ENCODE data around the gene PSMA1. TPM values are rescaled to one million over a fixed set of nuclear protein-coding genes. Genes with fewer than 3 reads are reported as not detected.

PSMA1 gene
- total RNA-seq, 1 experiment from 2014 or later, result 143 TPM

- Histone ChIP-seq H3K4me1 (replicated peaks; ENCODE audit: insufficient read depth) (peaks cover 11% of the 10 kb centered on the region; the same call in 1 of the 2 replicates), H3K9me3 (ENCODE audit: insufficient read depth, low read depth) (no peaks in the 10 kb centered on the region), H3K4me2 (peak overlapping the region; percentile 87), H3K27me3 (ENCODE audit: insufficient read depth, low read depth) (no peaks in the 10 kb centered on the region), H3K79me2 (ENCODE audit: low read depth) (peaks cover 37% of the 10 kb centered on the region), H3F3A (ENCODE audit: insufficient read depth, low read depth) (peaks cover 12% of the 10 kb centered on the region; the same call in 1 of the 2 replicates), H3K36me3 (ENCODE audit: low read depth) (0 out of 2 replicates have a peak, but pooled peaks cover 6% of the 10 kb centered on the region), H3K9me2 (ENCODE audit: insufficient read depth) (no peaks in the 10 kb centered on the region), H3K27ac (no peak overlapping the region), H3K4me3 (peak overlapping the region; percentile 69), H4K20me1 (ENCODE audit: insufficient read depth) (peaks cover 3% of the 10 kb centered on the region; the same call in 1 of the 2 replicates), H2AFZ (no peak overlapping the region)
- DNase-seq, result no peak
- ChIA-PET POLR2A (ENCODE audit: unreplicated experiment) (no interaction called here), CTCF (interaction anchor here (0.7 kb wide), 1 partner anchor 616 kb away, joined by 3 read pairs; no protein-coding TSS in a partner anchor)
- TF ChIP-seq EZH2 (IDR thresholded peaks at IDR 0.05; ENCODE audit: low read depth) (no peak), CTCF (conservative IDR thresholded peaks at IDR 0.05) (no peak)
- intact Hi-C loops (cut with micrococcal nuclease; ENCODE audit: unreplicated experiment), result no loop called here
- no TSS peak for BruUV-seq (replicated peaks)
These were observed 21.0 kb downstream of the PSMA1 start for GRCh38 chr11:14499178-14499559.

GRCh38 chr11:14480716-14481115, 39.5 kb downstream of the PSMA1 start:
- ChIA-PET POLR2A (ENCODE audit: unreplicated experiment) (no interaction called here), CTCF (no interaction called here)
- BruUV-seq (replicated peaks), result no TSS peak
- H3K9me3 ChIP-seq (ENCODE audit: insufficient read depth, low read depth), result no peaks in the 10 kb centered on the region
- no peaks in the 10 kb centered on the region for H3K9me2 ChIP-seq (ENCODE audit: insufficient read depth)
- H4K20me1 ChIP-seq (ENCODE audit: insufficient read depth), result no peaks in the 10 kb centered on the region
- no peak for DNase-seq
- H3K27ac ChIP-seq, result peak overlapping the region; percentile 77
- H3K4me1 ChIP-seq (replicated peaks; ENCODE audit: insufficient read depth), result 0 out of 2 replicates have a peak, but pooled peaks cover 7% of the 10 kb centered on the region
- peaks cover 8% of the 10 kb centered on the region; the same call in 1 of the 2 replicates for H3F3A ChIP-seq (ENCODE audit: insufficient read depth, low read depth)
- intact Hi-C loops (cut with micrococcal nuclease; ENCODE audit: unreplicated experiment), result no loop called here
- no peak overlapping the region for H2AFZ ChIP-seq
- TF ChIP-seq CTCF (conservative IDR thresholded peaks at IDR 0.05) (no peak), EZH2 (IDR thresholded peaks at IDR 0.05; ENCODE audit: low read depth) (no peak)
- H3K27me3 ChIP-seq (ENCODE audit: insufficient read depth, low read depth), result no peaks in the 10 kb centered on the region
- H3K36me3 ChIP-seq (ENCODE audit: low read depth), result peaks cover 36% of the 10 kb centered on the region
- no peak overlapping the region for H3K4me3 ChIP-seq
- H3K79me2 ChIP-seq (ENCODE audit: low read depth), result no peaks in the 10 kb centered on the region
- peak overlapping the region; percentile 16; the same call in 1 of the 2 replicates for H3K4me2 ChIP-seq

- H3K9me3 ChIP-seq (ENCODE audit: insufficient read depth, low read depth), result no peaks in the 10 kb centered on the region
- H3K9me2 ChIP-seq (ENCODE audit: insufficient read depth), result no peaks in the 10 kb centered on the region
- ChIA-PET CTCF (no interaction called here), POLR2A (ENCODE audit: unreplicated experiment) (no interaction called here)
- TF ChIP-seq EZH2 (IDR thresholded peaks at IDR 0.05; ENCODE audit: low read depth) (no peak), CTCF (conservative IDR thresholded peaks at IDR 0.05) (no peak)
- intact Hi-C loops (cut with micrococcal nuclease; ENCODE audit: unreplicated experiment), result no loop called here
- H3K27ac ChIP-seq, result no peak overlapping the region
- H3K4me2 ChIP-seq, result no peak overlapping the region
- no peaks in the 10 kb centered on the region for H3K4me1 ChIP-seq (replicated peaks; ENCODE audit: insufficient read depth)
- no peak overlapping the region for H3K4me3 ChIP-seq
- no peaks in the 10 kb centered on the region for H3K79me2 ChIP-seq (ENCODE audit: low read depth)
- no TSS peak for BruUV-seq (replicated peaks)
- peaks cover 29% of the 10 kb centered on the region; the same call in 1 of the 2 replicates for H3K36me3 ChIP-seq (ENCODE audit: low read depth)
- no peak overlapping the region for H2AFZ ChIP-seq
- no peaks in the 10 kb centered on the region for H3K27me3 ChIP-seq (ENCODE audit: insufficient read depth, low read depth)
- no peak for DNase-seq
- no peaks in the 10 kb centered on the region; the same call in 1 of the 2 replicates for H4K20me1 ChIP-seq (ENCODE audit: insufficient read depth)
- H3F3A ChIP-seq (ENCODE audit: insufficient read depth, low read depth), result no peaks in the 10 kb centered on the region
These were observed 49.1 kb downstream of the PSMA1 start for GRCh38 chr11:14471127-14471526.

Measured in PC-9 (cell line).